HepG2 (cell line): ENCODE data around the gene C16orf89. TPM values are rescaled to one million over a fixed set of nuclear protein-coding genes. Genes with fewer than 3 reads are reported as not detected.

Source experiments
- CHCHD3 ChIP-seq: sonication (generic); formaldehyde crosslinking; IDR thresholded peaks from 2 replicates; pipeline ENCODE4 v1.8.0; 2022; ENCODE audit warnings: mild to moderate bottlenecking, missing genetic modification reagents, moderate library complexity
- ZNF501 ChIP-seq: sonication (generic); formaldehyde crosslinking; IDR thresholded peaks from 2 replicates; pipeline ENCODE4 v1.5.1; 2020; ENCODE audit warnings: mild to moderate bottlenecking, moderate library complexity, missing genetic modification reagents
- ZNF572 ChIP-seq: sonication (generic); formaldehyde crosslinking; IDR thresholded peaks from 2 replicates; pipeline ENCODE4 v1.5.1; 2020; ENCODE audit warnings: mild to moderate bottlenecking, missing genetic modification reagents
- ZNF672 ChIP-seq: sonication (generic); formaldehyde crosslinking; IDR thresholded peaks from 2 replicates; pipeline ENCODE4 v1.8.1; 2022; ENCODE audit warnings: missing genetic modification reagents
- ZSCAN21 ChIP-seq: sonication (generic); formaldehyde crosslinking; IDR thresholded peaks from 2 replicates; pipeline ENCODE4 v1.8.0; 2022; ENCODE audit warnings: mild to moderate bottlenecking, missing genetic modification reagents, moderate library complexity, borderline replicate concordance
- polyA plus RNA-seq, 8 experiments: library from polyadenylated mRNA; depleted of rRNA in 3 of 8; stranded (reverse) in 7 of 8; unstranded in 1 of 8; fragments of >200 nt; fragmentation: Illumina TruSeq in 4 of 8; extraction: Trizol in 4 of 8; gene quantifications; 2 replicates each; pipeline versions ENCODE4 v1.2.1 to v1.2.3, GENCODE V29; 2011 to 2016; ENCODE audit warnings: low read depth in 4 of 8, missing spikeins in 1 of 8, mixed read lengths in 1 of 8; ENCODE audit not compliant: insufficient read depth in 1 of 8
- total RNA-seq, 5 experiments: library from RNA; depleted of rRNA; stranded (reverse); fragments of >200 nt; fragmentation: Illumina TruSeq; extraction: Trizol; gene quantifications; 2 replicates each; pipeline ENCODE4 v1.2.3, GENCODE V29; 2016; ENCODE audit warnings: low read depth in 1 of 5
- TF ChIP-seq, protein P1 (sequence below): sonication (generic); formaldehyde crosslinking; IDR thresholded peaks from one replicate; pipeline ENCODE4 v1.5.1; 2020; ENCODE audit warnings: mild to moderate bottlenecking, missing genetic modification reagents; ENCODE audit errors: not compliant biosample characterization
- TF ChIP-seq, protein P2 (sequence below): IDR thresholded peaks from 2 replicates; pipeline ENCODE4 v1.6.1; 2016; ENCODE audit warnings: mild to moderate bottlenecking

C16orf89 gene
- total and polyA plus RNA-seq, 2 of the 13 experiments (the other 11 are each of a cell fraction or from before 2014, with no cell fraction given) = 1.9 to 3.4 TPM

DNA sequence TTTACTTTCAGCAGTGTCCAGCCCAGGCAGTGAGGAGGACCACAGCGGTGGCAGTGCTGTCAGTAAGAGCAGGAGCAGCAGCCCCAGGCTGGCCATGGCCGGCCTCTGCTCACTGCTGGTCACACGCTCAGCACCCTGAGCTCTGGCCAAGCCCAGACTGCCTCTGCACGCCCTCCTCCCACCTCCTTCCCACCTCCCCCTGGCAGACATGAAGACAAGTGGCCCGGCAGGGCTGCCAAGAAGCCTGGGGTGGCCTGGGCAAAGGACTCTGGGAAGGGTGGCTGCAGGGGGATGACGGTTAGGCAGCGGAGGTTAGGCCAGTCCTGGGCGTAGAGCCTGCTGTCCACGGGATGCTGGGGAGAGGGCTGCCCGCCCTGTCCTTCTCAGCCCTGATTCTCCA is at the start of gene C16orf89 (continued):
- TF ChIP-seq, protein P1, sequence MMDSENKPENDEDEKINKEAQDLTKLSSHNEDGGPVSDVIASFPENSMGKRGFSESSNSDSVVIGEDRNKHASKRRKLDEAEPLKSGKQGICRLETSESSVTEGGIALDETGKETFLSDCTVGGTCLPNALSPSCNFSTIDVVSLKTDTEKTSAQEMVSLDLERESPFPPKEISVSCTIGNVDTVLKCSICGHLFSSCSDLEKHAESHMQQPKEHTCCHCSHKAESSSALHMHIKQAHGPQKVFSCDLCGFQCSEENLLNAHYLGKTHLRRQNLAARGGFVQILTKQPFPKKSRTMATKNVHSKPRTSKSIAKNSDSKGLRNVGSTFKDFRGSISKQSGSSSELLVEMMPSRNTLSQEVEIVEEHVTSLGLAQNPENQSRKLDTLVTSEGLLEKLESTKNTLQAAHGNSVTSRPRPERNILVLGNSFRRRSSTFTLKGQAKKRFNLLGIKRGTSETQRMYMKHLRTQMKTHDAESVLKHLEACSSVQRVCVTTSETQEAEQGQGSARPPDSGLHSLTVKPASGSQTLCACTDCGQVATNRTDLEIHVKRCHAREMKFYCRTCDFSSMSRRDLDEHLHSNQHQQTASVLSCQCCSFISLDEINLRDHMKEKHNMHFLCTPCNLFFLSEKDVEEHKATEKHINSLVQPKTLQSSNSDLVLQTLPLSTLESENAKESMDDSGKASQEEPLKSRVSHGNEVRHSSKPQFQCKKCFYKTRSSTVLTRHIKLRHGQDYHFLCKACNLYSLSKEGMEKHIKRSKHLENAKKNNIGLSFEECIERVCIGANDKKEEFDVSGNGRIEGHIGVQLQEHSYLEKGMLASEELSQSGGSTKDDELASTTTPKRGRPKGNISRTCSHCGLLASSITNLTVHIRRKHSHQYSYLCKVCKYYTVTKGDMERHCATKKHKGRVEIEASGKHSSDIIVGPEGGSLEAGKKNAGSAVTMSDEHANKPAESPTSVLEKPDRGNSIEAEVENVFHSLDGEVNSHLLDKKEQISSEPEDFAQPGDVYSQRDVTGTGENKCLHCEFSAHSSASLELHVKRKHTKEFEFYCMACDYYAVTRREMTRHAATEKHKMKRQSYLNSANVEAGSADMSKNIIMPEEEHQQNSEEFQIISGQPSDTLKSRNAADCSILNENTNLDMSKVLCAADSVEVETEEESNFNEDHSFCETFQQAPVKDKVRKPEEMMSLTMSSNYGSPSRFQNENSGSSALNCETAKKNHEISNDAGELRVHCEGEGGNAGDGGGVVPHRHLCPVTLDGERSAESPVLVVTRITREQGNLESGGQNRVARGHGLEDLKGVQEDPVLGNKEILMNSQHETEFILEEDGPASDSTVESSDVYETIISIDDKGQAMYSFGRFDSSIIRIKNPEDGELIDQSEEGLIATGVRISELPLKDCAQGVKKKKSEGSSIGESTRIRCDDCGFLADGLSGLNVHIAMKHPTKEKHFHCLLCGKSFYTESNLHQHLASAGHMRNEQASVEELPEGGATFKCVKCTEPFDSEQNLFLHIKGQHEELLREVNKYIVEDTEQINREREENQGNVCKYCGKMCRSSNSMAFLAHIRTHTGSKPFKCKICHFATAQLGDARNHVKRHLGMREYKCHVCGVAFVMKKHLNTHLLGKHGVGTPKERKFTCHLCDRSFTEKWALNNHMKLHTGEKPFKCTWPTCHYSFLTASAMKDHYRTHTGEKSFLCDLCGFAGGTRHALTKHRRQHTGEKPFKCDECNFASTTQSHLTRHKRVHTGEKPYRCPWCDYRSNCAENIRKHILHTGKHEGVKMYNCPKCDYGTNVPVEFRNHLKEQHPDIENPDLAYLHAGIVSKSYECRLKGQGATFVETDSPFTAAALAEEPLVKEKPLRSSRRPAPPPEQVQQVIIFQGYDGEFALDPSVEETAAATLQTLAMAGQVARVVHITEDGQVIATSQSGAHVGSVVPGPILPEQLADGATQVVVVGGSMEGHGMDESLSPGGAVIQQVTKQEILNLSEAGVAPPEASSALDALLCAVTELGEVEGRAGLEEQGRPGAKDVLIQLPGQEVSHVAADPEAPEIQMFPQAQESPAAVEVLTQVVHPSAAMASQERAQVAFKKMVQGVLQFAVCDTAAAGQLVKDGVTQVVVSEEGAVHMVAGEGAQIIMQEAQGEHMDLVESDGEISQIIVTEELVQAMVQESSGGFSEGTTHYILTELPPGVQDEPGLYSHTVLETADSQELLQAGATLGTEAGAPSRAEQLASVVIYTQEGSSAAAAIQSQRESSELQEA (CRISPR knock-in tag) = peak; percentile 36
- TF ChIP-seq, protein P2, sequence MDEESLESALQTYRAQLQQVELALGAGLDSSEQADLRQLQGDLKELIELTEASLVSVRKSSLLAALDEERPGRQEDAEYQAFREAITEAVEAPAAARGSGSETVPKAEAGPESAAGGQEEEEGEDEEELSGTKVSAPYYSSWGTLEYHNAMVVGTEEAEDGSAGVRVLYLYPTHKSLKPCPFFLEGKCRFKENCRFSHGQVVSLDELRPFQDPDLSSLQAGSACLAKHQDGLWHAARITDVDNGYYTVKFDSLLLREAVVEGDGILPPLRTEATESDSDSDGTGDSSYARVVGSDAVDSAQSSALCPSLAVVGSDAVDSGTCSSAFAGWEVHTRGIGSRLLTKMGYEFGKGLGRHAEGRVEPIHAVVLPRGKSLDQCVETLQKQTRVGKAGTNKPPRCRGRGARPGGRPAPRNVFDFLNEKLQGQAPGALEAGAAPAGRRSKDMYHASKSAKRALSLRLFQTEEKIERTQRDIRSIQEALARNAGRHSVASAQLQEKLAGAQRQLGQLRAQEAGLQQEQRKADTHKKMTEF (CRISPR knock-in tag) = 0 out of 2 replicates have a peak, but pooled peaks have one; percentile 20
- TF ChIP-seq ZNF572 (CRISPR knock-in tag) = no peak; the same call in 1 of the 2 replicates
- TF ChIP-seq ZNF672 (CRISPR knock-in tag) = peak; percentile 94
- no peak for TF ChIP-seq CHCHD3 (CRISPR knock-in tag)
- peak; percentile 59; the same call in 1 of the 2 replicates for TF ChIP-seq ZNF501 (CRISPR knock-in tag)
- 0 out of 2 replicates have a peak, but pooled peaks have one; percentile 43 for TF ChIP-seq ZSCAN21 (CRISPR knock-in tag)
